ENCODE measurements around the gene MRPS2. TPM values are rescaled to one million over a fixed set of nuclear protein-coding genes. Genes with fewer than 3 reads are reported as not detected.

MRPS2 gene
- total and polyA plus RNA-seq, 9 of the 15 experiments (the other 6 are each of a cell fraction or from before 2014, with no cell fraction given) = 8.0 to 167 (median 81.3) TPM

DNA sequence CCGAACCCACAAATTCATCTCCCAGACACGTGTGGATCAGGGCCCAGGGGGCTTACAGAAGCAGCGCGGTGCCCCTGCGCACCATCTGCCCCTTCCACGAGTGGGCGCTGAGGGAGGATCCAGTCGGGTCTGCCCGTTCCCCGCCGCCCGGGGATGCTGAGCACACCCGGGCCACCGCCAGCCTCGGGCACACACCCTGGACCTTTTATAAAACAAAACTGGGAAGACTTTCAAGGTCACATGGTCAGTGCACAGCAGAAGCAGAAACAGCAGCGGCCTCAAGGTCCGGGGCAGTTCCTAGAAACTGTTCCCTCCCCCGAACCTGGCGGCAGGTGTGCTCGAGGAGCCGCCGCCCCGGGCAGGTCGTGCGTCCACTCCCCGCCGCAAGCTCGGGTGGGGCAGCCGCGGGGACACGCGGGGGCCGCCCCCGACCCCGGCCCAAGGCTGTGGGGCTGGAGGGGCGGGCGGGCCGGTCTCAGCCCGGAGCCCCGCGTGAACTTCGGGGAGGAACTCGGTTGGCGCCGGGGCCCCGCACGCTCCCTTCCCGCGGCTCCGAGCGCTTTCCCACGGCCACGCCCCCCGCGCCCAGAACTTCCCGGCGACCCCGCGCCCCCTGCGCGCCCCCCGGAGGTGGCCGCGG is 21.5 kb upstream of the MRPS2 start (continued):
- TF ChIP-seq, protein P1, sequence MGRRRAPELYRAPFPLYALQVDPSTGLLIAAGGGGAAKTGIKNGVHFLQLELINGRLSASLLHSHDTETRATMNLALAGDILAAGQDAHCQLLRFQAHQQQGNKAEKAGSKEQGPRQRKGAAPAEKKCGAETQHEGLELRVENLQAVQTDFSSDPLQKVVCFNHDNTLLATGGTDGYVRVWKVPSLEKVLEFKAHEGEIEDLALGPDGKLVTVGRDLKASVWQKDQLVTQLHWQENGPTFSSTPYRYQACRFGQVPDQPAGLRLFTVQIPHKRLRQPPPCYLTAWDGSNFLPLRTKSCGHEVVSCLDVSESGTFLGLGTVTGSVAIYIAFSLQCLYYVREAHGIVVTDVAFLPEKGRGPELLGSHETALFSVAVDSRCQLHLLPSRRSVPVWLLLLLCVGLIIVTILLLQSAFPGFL (CRISPR knock-in tag; IDR thresholded peaks at IDR 0.05) = no peak
- TF ChIP-seq, protein P2, sequence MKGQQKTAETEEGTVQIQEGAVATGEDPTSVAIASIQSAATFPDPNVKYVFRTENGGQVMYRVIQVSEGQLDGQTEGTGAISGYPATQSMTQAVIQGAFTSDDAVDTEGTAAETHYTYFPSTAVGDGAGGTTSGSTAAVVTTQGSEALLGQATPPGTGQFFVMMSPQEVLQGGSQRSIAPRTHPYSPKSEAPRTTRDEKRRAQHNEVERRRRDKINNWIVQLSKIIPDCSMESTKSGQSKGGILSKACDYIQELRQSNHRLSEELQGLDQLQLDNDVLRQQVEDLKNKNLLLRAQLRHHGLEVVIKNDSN (CRISPR knock-in tag; IDR thresholded peaks at IDR 0.05) = peak; percentile 68; the same call in 1 of the 2 replicates
- TF ChIP-seq, protein P3, sequence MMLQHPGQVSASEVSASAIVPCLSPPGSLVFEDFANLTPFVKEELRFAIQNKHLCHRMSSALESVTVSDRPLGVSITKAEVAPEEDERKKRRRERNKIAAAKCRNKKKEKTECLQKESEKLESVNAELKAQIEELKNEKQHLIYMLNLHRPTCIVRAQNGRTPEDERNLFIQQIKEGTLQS (IDR thresholded peaks at IDR 0.05) = no peak
- TF ChIP-seq, protein P3 (CRISPR knock-in tag; conservative IDR thresholded peaks at IDR 0.05) = no peak
- TF ChIP-seq ZNF431 (CRISPR knock-in tag; IDR thresholded peaks at IDR 0.05) (no peak), RBM34 (IDR thresholded peaks at IDR 0.05; ENCODE audit: borderline replicate concordance, insufficient read depth, low read length) (no peak), ZNF583 (CRISPR knock-in tag; IDR thresholded peaks at IDR 0.05) (no peak), NONO (IDR thresholded peaks at IDR 0.05; ENCODE audit: low read depth in 2 of 2, low read length in 1 of 2) (no peak), ARID2 (IDR thresholded peaks at IDR 0.05) (no peak), ZNF707 (CRISPR knock-in tag; conservative IDR thresholded peaks at IDR 0.05) (no peak), SLC30A9 (CRISPR knock-in tag; IDR thresholded peaks at IDR 0.05) (no peak), NCOR1 (IDR thresholded peaks at IDR 0.05) (no peak), ZC3H8 (IDR thresholded peaks at IDR 0.05) (no peak), RCOR1 (IDR thresholded peaks at IDR 0.05; ENCODE audit: borderline replicate concordance in 1 of 2, low read depth in 2 of 2, low read length in 2 of 2) (0 out of 4 replicates have a peak, but pooled peaks of 1 of the 2 experiments have one; percentile 7), CBX5 (IDR thresholded peaks at IDR 0.05; ENCODE audit: borderline replicate concordance, low read depth) (no peak), ZNF764 (CRISPR knock-in tag; IDR thresholded peaks at IDR 0.05; ENCODE audit: low read depth) (no peak), KAT7 (CRISPR knock-in tag; IDR thresholded peaks at IDR 0.05; ENCODE audit: borderline replicate concordance) (no peak), CBFB (CRISPR knock-in tag; IDR thresholded peaks at IDR 0.05) (no peak), MCM7 (IDR thresholded peaks at IDR 0.05) (no peak), ZNF785 (CRISPR knock-in tag; IDR thresholded peaks at IDR 0.05) (no peak), ZNF232 (CRISPR knock-in tag; IDR thresholded peaks at IDR 0.05) (no peak)
- TF ChIP-seq, protein P4, sequence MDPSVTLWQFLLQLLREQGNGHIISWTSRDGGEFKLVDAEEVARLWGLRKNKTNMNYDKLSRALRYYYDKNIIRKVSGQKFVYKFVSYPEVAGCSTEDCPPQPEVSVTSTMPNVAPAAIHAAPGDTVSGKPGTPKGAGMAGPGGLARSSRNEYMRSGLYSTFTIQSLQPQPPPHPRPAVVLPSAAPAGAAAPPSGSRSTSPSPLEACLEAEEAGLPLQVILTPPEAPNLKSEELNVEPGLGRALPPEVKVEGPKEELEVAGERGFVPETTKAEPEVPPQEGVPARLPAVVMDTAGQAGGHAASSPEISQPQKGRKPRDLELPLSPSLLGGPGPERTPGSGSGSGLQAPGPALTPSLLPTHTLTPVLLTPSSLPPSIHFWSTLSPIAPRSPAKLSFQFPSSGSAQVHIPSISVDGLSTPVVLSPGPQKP (CRISPR knock-in tag; IDR thresholded peaks at IDR 0.05) = no peak
- TF ChIP-seq, protein P5, sequence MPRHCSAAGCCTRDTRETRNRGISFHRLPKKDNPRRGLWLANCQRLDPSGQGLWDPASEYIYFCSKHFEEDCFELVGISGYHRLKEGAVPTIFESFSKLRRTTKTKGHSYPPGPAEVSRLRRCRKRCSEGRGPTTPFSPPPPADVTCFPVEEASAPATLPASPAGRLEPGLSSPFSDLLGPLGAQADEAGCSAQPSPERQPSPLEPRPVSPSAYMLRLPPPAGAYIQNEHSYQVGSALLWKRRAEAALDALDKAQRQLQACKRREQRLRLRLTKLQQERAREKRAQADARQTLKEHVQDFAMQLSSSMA (CRISPR knock-in tag; IDR thresholded peaks at IDR 0.05) = no peak
- TF ChIP-seq, protein P6, sequence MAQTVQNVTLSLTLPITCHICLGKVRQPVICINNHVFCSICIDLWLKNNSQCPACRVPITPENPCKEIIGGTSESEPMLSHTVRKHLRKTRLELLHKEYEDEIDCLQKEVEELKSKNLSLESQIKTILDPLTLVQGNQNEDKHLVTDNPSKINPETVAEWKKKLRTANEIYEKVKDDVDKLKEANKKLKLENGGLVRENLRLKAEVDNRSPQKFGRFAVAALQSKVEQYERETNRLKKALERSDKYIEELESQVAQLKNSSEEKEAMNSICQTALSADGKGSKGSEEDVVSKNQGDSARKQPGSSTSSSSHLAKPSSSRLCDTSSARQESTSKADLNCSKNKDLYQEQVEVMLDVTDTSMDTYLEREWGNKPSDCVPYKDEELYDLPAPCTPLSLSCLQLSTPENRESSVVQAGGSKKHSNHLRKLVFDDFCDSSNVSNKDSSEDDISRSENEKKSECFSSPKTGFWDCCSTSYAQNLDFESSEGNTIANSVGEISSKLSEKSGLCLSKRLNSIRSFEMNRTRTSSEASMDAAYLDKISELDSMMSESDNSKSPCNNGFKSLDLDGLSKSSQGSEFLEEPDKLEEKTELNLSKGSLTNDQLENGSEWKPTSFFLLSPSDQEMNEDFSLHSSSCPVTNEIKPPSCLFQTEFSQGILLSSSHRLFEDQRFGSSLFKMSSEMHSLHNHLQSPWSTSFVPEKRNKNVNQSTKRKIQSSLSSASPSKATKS (CRISPR knock-in tag; IDR thresholded peaks at IDR 0.05) = no peak
